GM12873 (cell line): ENCODE measurements around the gene RUNX1.

Experiments used
- TF ChIP-seq, protein P1 (sequence below): IDR thresholded peaks from 2 replicates; pipeline ENCODE4 v1.5.1; 2012; ENCODE audit warnings: low read depth, mild to moderate bottlenecking, moderate library complexity, low read length, control low read depth; ENCODE audit not compliant: insufficient read depth; ENCODE audit errors: missing control alignments

RUNX1 gene

DNA sequence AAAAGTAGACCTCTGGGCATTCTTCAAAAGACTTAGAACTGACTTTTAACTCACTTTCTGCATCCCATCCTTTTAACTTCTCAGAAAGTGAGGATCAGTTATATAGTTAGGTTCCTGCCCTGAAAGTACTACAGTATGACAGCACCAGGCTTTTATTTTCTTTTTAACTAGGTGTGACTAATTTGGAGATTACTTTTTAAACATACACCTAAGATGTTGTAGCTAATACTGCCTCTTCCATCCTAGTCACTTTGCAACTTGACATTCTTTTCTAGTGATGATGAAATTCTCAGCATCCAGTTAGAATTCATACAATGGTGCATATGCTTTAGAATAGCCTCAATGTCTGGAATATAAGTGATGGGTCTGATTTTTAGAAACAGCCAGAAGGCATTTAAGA, 24.6 kb downstream of the RUNX1 start:
- TF ChIP-seq, protein P1, sequence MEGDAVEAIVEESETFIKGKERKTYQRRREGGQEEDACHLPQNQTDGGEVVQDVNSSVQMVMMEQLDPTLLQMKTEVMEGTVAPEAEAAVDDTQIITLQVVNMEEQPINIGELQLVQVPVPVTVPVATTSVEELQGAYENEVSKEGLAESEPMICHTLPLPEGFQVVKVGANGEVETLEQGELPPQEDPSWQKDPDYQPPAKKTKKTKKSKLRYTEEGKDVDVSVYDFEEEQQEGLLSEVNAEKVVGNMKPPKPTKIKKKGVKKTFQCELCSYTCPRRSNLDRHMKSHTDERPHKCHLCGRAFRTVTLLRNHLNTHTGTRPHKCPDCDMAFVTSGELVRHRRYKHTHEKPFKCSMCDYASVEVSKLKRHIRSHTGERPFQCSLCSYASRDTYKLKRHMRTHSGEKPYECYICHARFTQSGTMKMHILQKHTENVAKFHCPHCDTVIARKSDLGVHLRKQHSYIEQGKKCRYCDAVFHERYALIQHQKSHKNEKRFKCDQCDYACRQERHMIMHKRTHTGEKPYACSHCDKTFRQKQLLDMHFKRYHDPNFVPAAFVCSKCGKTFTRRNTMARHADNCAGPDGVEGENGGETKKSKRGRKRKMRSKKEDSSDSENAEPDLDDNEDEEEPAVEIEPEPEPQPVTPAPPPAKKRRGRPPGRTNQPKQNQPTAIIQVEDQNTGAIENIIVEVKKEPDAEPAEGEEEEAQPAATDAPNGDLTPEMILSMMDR, result no peak

DNA sequence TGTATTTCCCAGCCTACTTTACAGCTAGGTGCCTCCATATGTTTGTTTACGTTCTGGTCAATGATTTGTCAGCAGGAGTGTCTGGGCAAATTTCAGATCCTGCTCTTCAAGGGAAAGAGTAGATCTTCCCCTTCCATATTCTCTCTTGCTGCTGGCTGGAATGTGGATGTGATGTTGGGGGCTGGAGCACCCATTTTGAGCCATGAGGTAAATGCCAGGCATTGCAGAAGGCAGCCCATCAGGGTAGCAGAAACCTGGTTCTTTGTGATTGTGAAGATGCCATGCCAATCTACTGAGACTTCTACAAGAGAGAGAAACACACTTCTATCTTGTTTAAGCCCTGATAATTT, 25.1 kb downstream of the RUNX1 start:
- TF ChIP-seq, protein P1, result no peak

DNA sequence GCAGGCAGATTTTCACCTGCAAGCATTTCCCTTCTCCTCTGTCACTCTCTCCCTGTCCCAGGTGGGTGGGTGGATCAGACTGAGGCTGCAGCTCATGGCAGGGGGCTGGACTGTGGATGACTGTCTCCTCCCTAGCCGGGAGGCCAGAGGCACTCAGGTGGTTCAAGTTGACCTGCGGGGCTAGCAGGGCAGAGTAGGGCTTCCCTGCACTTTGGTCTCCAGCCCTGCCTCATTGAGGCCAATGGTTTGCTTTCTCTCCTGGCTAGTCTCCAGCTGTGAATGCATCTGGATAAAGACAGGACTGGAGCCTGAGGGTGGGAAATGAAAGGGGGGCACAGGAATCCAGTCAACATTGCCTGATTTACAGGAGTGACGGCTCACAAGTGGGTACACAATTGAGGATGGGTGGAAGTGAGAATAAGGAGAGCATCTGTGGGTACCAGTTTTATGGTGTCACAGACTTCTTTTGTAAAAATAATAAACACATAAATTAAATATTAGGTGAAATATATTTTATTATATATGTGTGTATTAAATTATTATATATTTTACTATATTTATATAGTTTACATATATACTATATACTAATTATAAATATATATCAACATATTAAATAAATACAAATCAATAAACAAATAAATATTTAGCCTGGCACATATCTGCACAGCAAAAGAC, 25.6 kb downstream of the RUNX1 start:
- TF ChIP-seq, protein P1, result no peak

DNA sequence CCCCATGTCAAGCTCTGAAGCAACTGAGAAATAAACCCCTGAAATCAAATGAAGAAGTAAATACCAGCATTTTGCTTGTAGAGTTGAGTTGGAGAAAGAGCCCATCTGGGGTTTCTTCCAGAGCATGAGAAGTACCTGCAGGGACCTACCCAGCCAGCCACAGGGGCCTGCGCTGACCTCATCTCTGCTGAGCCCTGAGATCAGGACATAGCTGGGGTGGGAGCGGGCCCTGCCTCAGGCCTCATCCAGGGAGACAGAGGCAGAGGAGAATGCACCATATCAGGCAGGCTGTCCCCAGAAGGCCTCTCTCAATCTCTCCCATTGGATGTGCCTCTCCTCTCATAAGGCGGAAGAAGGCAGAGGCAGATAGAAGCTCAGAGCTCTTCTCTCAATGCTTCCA, 27.6 kb downstream of the RUNX1 start:
- TF ChIP-seq, protein P1, result no peak

DNA sequence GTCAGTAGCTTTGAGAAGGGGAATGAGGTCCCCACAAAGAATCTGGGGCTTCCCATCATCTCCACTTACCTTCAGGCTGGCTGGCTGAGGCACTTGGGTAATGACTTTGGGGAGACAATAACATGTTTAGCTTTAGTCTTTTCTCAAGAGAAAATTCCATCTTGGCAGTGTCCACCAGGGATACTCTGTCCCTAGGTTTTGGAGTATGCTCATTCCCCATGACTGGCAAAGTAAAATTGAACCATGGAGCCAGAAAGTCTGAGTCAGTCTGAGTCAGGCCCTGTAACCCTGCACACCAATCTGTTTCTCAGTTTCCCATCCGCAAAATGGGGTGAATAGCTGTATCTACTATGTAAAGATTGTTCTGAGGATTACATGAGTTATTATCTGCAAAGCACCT, 28.2 kb downstream of the RUNX1 start:
- TF ChIP-seq, protein P1, result no peak

DNA sequence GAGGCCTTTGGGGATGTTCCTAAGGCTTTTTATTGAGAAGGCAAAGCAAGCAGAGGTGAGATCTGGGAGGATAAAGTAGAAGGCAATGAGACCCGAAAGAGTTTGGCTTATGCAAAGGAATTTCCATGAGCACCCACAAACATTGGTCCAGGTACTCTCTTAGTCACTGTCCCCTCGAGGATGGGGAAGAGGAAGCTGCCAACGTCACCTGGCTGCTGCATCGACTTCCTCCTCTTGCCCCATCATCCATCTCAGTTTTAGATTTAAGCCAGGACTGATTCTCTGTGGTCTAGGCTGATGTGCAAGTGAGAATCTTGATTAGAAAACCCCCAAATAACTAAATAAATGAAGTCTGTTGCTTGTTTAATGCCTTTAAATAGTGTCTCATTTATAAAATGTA, 28.7 kb downstream of the RUNX1 start:
- TF ChIP-seq, protein P1, result no peak

DNA sequence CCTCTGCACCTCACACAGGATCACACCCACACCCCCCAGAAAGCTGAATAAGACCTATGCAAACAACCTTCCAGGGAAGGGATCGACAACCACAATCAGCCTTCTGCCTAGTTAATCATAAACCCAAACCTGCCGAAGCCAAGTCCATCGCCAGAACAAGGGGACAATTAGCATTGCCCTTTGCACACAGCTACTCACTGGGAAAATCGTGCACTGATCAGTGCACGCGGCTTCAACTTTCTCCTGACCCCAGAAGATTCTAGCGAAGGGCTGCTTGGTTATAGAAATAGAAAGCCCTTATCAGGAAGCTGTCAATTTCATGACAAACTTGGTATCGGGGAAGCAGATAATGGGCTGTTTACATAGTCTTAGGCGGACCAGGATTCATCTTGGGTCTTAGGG, 29.5 kb downstream of the RUNX1 start:
- TF ChIP-seq, protein P1, result no peak
